Osteocyte (in vitro differentiated cells): Measurements from ENCODE around the gene SDK2. TPM values are rescaled to one million over a fixed set of nuclear protein-coding genes. Genes with fewer than 3 reads are reported as not detected.

Experiments
- DNase-seq: peaks from one replicate; pipeline ENCODE4 v3.0.0; 2021; ENCODE audit warnings: mixed read lengths; ENCODE audit not compliant: unreplicated experiment; ENCODE audit errors: extremely low spot score
- H3K27ac Mint-ChIP-seq: one replicate; pipeline ENCODE4 v1.8.0; 2021; ENCODE audit warnings: mild to moderate bottlenecking, mixed read lengths; ENCODE audit not compliant: unreplicated experiment
- H3K27me3 Mint-ChIP-seq: one replicate; pipeline ENCODE4 v1.8.0; 2021; ENCODE audit warnings: mixed read lengths; ENCODE audit not compliant: unreplicated experiment
- H3K36me3 Mint-ChIP-seq: one replicate; pipeline ENCODE4 v1.8.0; 2021; ENCODE audit warnings: mixed read lengths; ENCODE audit not compliant: unreplicated experiment
- H3K4me1 Mint-ChIP-seq: one replicate; pipeline ENCODE4 v1.8.0; 2021; ENCODE audit warnings: mixed read lengths; ENCODE audit not compliant: unreplicated experiment
- H3K4me3 Mint-ChIP-seq: one replicate; pipeline ENCODE4 v1.8.0; 2021; ENCODE audit warnings: mild to moderate bottlenecking, moderate library complexity, mixed read lengths; ENCODE audit not compliant: unreplicated experiment
- H3K9me3 Mint-ChIP-seq: one replicate; pipeline ENCODE4 v1.8.0; 2021; ENCODE audit warnings: mixed read lengths; ENCODE audit not compliant: unreplicated experiment
- total RNA-seq: library from RNA; stranded (reverse); gene quantifications from 2 replicates; pipeline ENCODE4 v1.2.1, GENCODE V29; 2021
- TF ChIP-seq, protein P1 (sequence below): fragments of 200-600 bp; sonication (generic); IDR thresholded peaks from 2 replicates; pipeline ENCODE4 v1.5.0; 2021; ENCODE audit warnings: antibody characterized with exemption, mild to moderate bottlenecking, moderate library complexity

The SDK2 gene
- total RNA-seq, 1 donor from 2014 or later: 16.5 TPM

DNA sequence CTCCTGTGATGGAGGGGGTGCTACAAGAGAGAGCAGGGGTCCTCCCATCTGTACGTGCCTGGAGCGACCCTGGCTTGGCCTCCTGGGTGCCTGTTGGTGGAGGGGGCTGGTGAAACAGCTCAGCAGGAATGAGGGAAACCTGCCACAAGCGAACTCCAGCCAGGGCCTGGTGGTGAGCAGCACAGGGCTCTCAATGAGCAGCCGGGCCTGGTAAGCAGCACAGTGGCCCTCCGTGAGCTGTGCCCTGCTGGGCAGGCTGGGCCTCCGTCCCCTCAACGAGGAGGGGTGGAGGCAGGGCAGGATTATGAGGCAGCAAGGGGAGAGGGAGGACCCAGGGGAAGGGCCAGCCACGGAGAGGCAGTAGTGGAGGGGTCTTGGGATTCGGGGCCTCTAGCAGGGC lies 101.9 kb downstream of the SDK2 start:
- Mint-ChIP-seq H3K9me3 (no peaks in the 10 kb centered on the region), H3K27me3 (no peaks in the 10 kb centered on the region), H3K36me3 (no peaks in the 10 kb centered on the region), H3K4me1 (no peaks in the 10 kb centered on the region), H3K4me3 (no peak overlapping the region), H3K27ac (no peak overlapping the region)
- no peak for DNase-seq
- TF ChIP-seq, protein P1, sequence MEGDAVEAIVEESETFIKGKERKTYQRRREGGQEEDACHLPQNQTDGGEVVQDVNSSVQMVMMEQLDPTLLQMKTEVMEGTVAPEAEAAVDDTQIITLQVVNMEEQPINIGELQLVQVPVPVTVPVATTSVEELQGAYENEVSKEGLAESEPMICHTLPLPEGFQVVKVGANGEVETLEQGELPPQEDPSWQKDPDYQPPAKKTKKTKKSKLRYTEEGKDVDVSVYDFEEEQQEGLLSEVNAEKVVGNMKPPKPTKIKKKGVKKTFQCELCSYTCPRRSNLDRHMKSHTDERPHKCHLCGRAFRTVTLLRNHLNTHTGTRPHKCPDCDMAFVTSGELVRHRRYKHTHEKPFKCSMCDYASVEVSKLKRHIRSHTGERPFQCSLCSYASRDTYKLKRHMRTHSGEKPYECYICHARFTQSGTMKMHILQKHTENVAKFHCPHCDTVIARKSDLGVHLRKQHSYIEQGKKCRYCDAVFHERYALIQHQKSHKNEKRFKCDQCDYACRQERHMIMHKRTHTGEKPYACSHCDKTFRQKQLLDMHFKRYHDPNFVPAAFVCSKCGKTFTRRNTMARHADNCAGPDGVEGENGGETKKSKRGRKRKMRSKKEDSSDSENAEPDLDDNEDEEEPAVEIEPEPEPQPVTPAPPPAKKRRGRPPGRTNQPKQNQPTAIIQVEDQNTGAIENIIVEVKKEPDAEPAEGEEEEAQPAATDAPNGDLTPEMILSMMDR: no peak

DNA sequence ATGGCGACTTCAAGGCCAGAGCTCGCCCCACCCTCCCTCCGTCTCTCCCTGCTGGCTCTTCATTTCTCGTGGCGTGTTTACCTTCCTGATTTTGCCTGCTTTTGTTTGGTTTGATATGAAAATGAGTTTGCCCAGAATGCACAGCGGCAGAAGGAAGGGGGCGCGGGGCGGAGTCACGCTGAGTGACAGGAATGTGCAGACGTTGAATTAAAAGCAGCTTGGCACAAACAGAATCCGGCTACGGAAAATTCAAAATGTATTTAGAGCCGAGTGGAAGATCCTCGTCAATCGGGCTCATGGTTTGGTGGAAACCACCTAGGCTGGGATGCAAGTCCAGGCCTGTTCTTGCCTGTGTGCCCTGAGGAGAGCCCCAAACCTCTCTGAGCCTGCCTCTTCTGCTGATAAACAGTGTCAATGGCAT lies 102.7 kb downstream of the SDK2 start:
- Mint-ChIP-seq H3K4me1 (no peaks in the 10 kb centered on the region), H3K27ac (no peak overlapping the region), H3K9me3 (no peaks in the 10 kb centered on the region), H3K27me3 (no peaks in the 10 kb centered on the region), H3K4me3 (no peak overlapping the region), H3K36me3 (no peaks in the 10 kb centered on the region)
- no peak for DNase-seq
- TF ChIP-seq, protein P1: no peak

- no peaks in the 10 kb centered on the region for H3K4me1 Mint-ChIP-seq
- TF ChIP-seq, protein P1: no peak
- no peaks in the 10 kb centered on the region for H3K36me3 Mint-ChIP-seq
- DNase-seq: no peak
- no peak overlapping the region for H3K4me3 Mint-ChIP-seq
- H3K9me3 Mint-ChIP-seq: no peaks in the 10 kb centered on the region
- no peaks in the 10 kb centered on the region for H3K27me3 Mint-ChIP-seq
- H3K27ac Mint-ChIP-seq: no peak overlapping the region
These were observed 103.1 kb downstream of the SDK2 start for GRCh38 chr17:73541111-73541510.

GRCh38 chr17:73539166-73539565 lies 105.1 kb downstream of the SDK2 start:
- TF ChIP-seq, protein P1: no peak
- no peak overlapping the region for H3K27ac Mint-ChIP-seq
- no peaks in the 10 kb centered on the region for H3K9me3 Mint-ChIP-seq
- no peaks in the 10 kb centered on the region for H3K36me3 Mint-ChIP-seq
- no peaks in the 10 kb centered on the region for H3K4me1 Mint-ChIP-seq
- DNase-seq: no peak
- H3K4me3 Mint-ChIP-seq: no peak overlapping the region
- no peaks in the 10 kb centered on the region for H3K27me3 Mint-ChIP-seq

DNA sequence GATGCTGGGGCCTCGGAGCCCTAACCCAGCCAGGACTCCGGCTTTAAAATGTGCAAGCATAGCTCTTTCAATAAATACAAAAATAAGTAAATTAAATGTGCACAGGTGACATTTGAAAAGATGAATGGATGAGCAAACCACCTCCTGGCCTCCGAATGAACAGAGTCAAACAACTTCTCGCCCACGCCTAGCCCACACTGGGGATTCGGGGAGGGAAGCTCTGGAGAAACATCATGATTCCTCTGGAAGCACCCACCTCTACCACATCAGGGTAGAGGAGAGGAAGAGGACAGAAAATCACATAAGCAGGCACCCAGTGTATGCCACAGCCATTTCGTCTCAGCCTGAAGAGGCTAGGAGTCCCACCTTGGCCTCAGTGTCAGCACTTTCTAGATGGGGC lies 105.8 kb downstream of the SDK2 start:
- Mint-ChIP-seq H3K9me3 (no peaks in the 10 kb centered on the region), H3K4me3 (no peak overlapping the region), H3K4me1 (no peaks in the 10 kb centered on the region), H3K27me3 (no peaks in the 10 kb centered on the region), H3K36me3 (no peaks in the 10 kb centered on the region), H3K27ac (no peak overlapping the region)
- TF ChIP-seq, protein P1: no peak
- no peak for DNase-seq
